Lower leg skin (tissue), 3 donors: ENCODE measurements around the gene ATE1.

Experiments used
- POLR2A ChIP-seq, 2 donors: fragments of 450-650 bp; IDR thresholded peaks; one replicate each; pipeline ENCODE4 v1.6.1; 2016 to 2017; ENCODE audit warnings: antibody characterized with exemption in 2 of 2, mild to moderate bottlenecking in 1 of 2, moderate library complexity in 1 of 2
- TF ChIP-seq, protein P1 (sequence below), 3 donors: fragments of 450-650 bp; IDR thresholded peaks; one replicate each; pipeline ENCODE4 v1.5.1; 2016; ENCODE audit warnings: antibody characterized with exemption in 3 of 3, mild to moderate bottlenecking in 3 of 3, moderate library complexity in 2 of 3

- TF ChIP-seq, protein P1, sequence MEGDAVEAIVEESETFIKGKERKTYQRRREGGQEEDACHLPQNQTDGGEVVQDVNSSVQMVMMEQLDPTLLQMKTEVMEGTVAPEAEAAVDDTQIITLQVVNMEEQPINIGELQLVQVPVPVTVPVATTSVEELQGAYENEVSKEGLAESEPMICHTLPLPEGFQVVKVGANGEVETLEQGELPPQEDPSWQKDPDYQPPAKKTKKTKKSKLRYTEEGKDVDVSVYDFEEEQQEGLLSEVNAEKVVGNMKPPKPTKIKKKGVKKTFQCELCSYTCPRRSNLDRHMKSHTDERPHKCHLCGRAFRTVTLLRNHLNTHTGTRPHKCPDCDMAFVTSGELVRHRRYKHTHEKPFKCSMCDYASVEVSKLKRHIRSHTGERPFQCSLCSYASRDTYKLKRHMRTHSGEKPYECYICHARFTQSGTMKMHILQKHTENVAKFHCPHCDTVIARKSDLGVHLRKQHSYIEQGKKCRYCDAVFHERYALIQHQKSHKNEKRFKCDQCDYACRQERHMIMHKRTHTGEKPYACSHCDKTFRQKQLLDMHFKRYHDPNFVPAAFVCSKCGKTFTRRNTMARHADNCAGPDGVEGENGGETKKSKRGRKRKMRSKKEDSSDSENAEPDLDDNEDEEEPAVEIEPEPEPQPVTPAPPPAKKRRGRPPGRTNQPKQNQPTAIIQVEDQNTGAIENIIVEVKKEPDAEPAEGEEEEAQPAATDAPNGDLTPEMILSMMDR (IDR thresholded peaks at IDR 0.05), result no peak
- TF ChIP-seq POLR2A (IDR thresholded peaks at IDR 0.05), result no peak
Measured at GRCh38 chr10:121694327-121694965, 233.4 kb downstream of the ATE1 start.
